Esophagus squamous epithelium (tissue), 5 donors: ENCODE results near the gene KIF6. TPM values are rescaled to one million over a fixed set of nuclear protein-coding genes. Genes with fewer than 3 reads are reported as not detected.

Experiments
- DNase-seq: peaks from one replicate; lab custom pipeline; 2025; lab: John Stamatoyannopoulos, UW
- H3K27ac ChIP-seq, 4 donors: fragments of 200-600 bp; sonication (generic); one replicate each; pipeline ENCODE4 v1.5.1; 2016 to 2019; ENCODE audit warnings: mild to moderate bottlenecking in 1 of 4
- H3K27me3 ChIP-seq, 4 donors: fragments of 200-600 bp; sonication (generic); 1 replicate in 3 of 4; 2 replicates in 1 of 4; pipeline versions ENCODE4 v1.5.1 to v1.6.0; 2017 to 2021; ENCODE audit warnings: antibody characterized with exemption in 1 of 4
- H3K36me3 ChIP-seq, 3 donors: fragments of 200-600 bp; sonication (generic); one replicate each; pipeline ENCODE4 v1.5.1; 2016 to 2019
- H3K4me1 ChIP-seq, 3 donors: fragments of 200-600 bp; sonication (generic); one replicate each; pipeline ENCODE4 v1.5.1; 2017 to 2019
- H3K4me3 ChIP-seq, 4 donors: fragments of 200-600 bp; sonication (generic); 1 replicate in 3 of 4; 2 replicates in 1 of 4; pipeline ENCODE4 v1.5.1; 2016 to 2019; ENCODE audit warnings: mild to moderate bottlenecking in 2 of 4, moderate library complexity in 1 of 4
- H3K9me3 ChIP-seq, 3 donors: fragments of 200-600 bp; sonication (generic); one replicate each; pipeline ENCODE4 v1.5.1; 2016 to 2019
- POLR2A ChIP-seq, 4 donors: fragments of 450-650 bp; IDR thresholded peaks; one replicate each; pipeline ENCODE4 v1.6.1; 2017; ENCODE audit warnings: antibody characterized with exemption in 4 of 4, mild to moderate bottlenecking in 4 of 4, moderate library complexity in 3 of 4
- WGBS, 2 donors: methylation state at CpG; one replicate each; pipeline ENCODE4 v1.1.5; 2018; 5-methylcytosine and 5-hydroxymethylcytosine counted together
- intact Hi-C: fragments of 100-400 bp; cut with DNase I; formaldehyde crosslinking; loops from one replicate; pipeline ENCODE4 v1.15.0; 2022
- total RNA-seq, 4 donors: library from RNA; depleted of rRNA; stranded (reverse); fragments of >200 nt; gene quantifications; one replicate each; pipeline ENCODE4 v1.1.0, GENCODE V29; 2016
- TF ChIP-seq, protein P1 (sequence below), 6 experiments: fragments of 450-650 bp in 4 of 6; fragments of 200-600 bp in 2 of 6; sonication (generic) in 2 of 6; IDR thresholded peaks; one replicate each; pipeline ENCODE4 v1.5.1; 2016 to 2019; ENCODE audit warnings: antibody characterized with exemption in 6 of 6, mild to moderate bottlenecking in 4 of 6, moderate library complexity in 4 of 6
- donor health status: DM: yes; HTN: yes; CAD: no.

The KIF6 gene
- total RNA-seq, 4 donors from 2014 or later = 0.19 TPM; not detected in 3

DNA sequence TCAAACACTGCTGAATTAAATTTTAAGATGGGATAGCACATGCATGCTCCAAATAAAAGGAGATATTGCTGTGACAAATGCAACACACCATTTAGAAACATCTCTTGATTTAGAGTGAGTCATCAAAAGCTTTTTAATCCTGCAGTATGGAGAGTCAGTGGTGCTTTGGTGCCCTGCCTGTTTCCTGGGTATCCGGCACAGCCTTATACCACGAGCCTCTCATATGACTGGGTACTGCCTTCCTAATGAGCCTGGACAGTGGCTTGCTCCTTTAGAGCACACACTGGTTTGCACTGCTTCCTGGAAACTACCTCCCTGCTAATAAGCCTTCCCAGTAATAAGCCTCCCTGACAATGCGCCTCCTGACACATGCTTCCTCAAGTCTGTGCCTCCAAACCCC, 337.4 kb downstream of the KIF6 start:
- no peak for DNase-seq
- Histone ChIP-seq H3K27ac (no peak overlapping the region), H3K9me3 (no peaks in the 10 kb centered on the region), H3K27me3 (peaks cover 0 to 12% (median 0%) of the 10 kb centered on the region in 4 donors), H3K4me1 (peaks cover 0 to 6% (median 0%) of the 10 kb centered on the region in 3 donors), H3K36me3 (no peaks in the 10 kb centered on the region), H3K4me3 (no peak overlapping the region)
- 30 to 65% methylated on average over 2 to 3 of the region's 3 CpGs for WGBS, 2 donors
- intact Hi-C loops = loop anchor here (10.0 kb wide), 1 partner anchor 497 kb away; no protein-coding TSS in a partner anchor
- TF ChIP-seq, protein P1, sequence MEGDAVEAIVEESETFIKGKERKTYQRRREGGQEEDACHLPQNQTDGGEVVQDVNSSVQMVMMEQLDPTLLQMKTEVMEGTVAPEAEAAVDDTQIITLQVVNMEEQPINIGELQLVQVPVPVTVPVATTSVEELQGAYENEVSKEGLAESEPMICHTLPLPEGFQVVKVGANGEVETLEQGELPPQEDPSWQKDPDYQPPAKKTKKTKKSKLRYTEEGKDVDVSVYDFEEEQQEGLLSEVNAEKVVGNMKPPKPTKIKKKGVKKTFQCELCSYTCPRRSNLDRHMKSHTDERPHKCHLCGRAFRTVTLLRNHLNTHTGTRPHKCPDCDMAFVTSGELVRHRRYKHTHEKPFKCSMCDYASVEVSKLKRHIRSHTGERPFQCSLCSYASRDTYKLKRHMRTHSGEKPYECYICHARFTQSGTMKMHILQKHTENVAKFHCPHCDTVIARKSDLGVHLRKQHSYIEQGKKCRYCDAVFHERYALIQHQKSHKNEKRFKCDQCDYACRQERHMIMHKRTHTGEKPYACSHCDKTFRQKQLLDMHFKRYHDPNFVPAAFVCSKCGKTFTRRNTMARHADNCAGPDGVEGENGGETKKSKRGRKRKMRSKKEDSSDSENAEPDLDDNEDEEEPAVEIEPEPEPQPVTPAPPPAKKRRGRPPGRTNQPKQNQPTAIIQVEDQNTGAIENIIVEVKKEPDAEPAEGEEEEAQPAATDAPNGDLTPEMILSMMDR (IDR thresholded peaks at IDR 0.05) = no peak
- TF ChIP-seq POLR2A (IDR thresholded peaks at IDR 0.05) = no peak

GRCh38 chr6:39386487-39386886, 338.7 kb downstream of the KIF6 start:
- H3K4me3 ChIP-seq = no peak overlapping the region
- H3K9me3 ChIP-seq = no peaks in the 10 kb centered on the region
- WGBS, 2 donors = 53 to 87% methylated on average over 3 of the region's 3 CpGs
- DNase-seq = no peak
- H3K4me1 ChIP-seq = peaks cover 0 to 6% (median 0%) of the 10 kb centered on the region in 3 donors
- intact Hi-C loops = loop anchor here (10.0 kb wide), 1 partner anchor 498 kb away; no protein-coding TSS in a partner anchor
- TF ChIP-seq, protein P1 (IDR thresholded peaks at IDR 0.05) = no peak
- no peak for TF ChIP-seq POLR2A (IDR thresholded peaks at IDR 0.05)
- H3K36me3 ChIP-seq = no peaks in the 10 kb centered on the region
- peak overlapping the region in 1 of 4 donors; percentile 2 for H3K27ac ChIP-seq
- H3K27me3 ChIP-seq = peaks cover 0 to 12% (median 0%) of the 10 kb centered on the region in 4 donors

DNA sequence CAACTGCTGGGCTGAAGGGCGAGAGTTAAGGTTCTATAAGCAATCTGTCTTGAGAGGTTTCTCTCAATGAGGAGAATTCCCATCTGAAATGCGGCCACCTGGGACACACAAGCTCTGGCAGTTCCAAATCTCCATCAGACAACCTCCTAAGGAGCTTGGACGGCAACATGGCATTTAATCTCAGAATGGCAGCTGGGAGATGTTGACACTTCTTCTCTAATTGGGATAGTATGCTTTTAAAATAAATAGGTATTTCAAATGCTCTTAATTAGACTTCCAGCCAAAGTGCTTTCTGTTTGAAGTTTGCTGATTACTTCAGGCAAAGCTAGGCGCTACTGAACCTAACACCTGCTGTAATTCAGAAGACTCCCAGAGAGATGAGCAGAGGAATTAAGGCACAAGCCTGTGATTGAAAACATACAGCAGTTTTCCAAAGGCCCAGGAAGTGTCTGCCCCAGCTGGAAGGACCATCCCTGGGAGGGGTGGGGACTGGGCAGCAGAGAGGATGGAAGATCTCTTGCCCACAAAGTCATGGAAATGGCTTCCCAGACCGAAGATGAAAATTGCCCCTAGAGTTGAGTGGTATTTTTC, 343.6 kb downstream of the KIF6 start:
- TF ChIP-seq POLR2A (IDR thresholded peaks at IDR 0.05) = no peak
- TF ChIP-seq, protein P1 (IDR thresholded peaks at IDR 0.05) = no peak
- no peak for DNase-seq
- Histone ChIP-seq H3K27ac (no peak overlapping the region), H3K4me3 (no peak overlapping the region), H3K4me1 (peaks cover 0 to 3% (median 0%) of the 10 kb centered on the region in 3 donors), H3K36me3 (no peaks in the 10 kb centered on the region), H3K27me3 (no peaks in the 10 kb centered on the region), H3K9me3 (no peaks in the 10 kb centered on the region)
- WGBS, 2 donors = 70 to 71% methylated on average over 5 of the region's 5 CpGs
- intact Hi-C loops = loop anchor here (10.0 kb wide), 1 partner anchor 503 kb away; no protein-coding TSS in a partner anchor

- WGBS, 2 donors = 65 to 76% methylated on average over 6 of the region's 6 CpGs
- TF ChIP-seq, protein P1 (IDR thresholded peaks at IDR 0.05) = no peak
- TF ChIP-seq POLR2A (IDR thresholded peaks at IDR 0.05) = no peak
- H3K4me1 ChIP-seq = peaks cover 0 to 3% (median 0%) of the 10 kb centered on the region in 3 donors
- no peak overlapping the region for H3K27ac ChIP-seq
- no peaks in the 10 kb centered on the region for H3K27me3 ChIP-seq
- intact Hi-C loops = loop anchor here (10.0 kb wide), 1 partner anchor 504 kb away; no protein-coding TSS in a partner anchor
- no peaks in the 10 kb centered on the region for H3K36me3 ChIP-seq
- H3K9me3 ChIP-seq = no peaks in the 10 kb centered on the region
- no peak overlapping the region for H3K4me3 ChIP-seq
- no peak for DNase-seq
Observed at GRCh38 chr6:39380837-39381549, 344.2 kb downstream of the KIF6 start.

- WGBS, 2 donors = 80 to 90% methylated on average over 5 of the region's 5 CpGs
Observed at GRCh38 chr6:39378960-39379425, 346.2 kb downstream of the KIF6 start.

More at GRCh38 chr6:39378960-39379425, 346.2 kb downstream of the KIF6 start:
- no peaks in the 10 kb centered on the region for H3K27me3 ChIP-seq
- peaks cover 0 to 3% (median 0%) of the 10 kb centered on the region in 3 donors for H3K4me1 ChIP-seq
- no peaks in the 10 kb centered on the region for H3K36me3 ChIP-seq
- no peak for DNase-seq
- no peak overlapping the region for H3K27ac ChIP-seq
- H3K4me3 ChIP-seq = no peak overlapping the region
- TF ChIP-seq, protein P1 (IDR thresholded peaks at IDR 0.05) = no peak
- no peak for TF ChIP-seq POLR2A (IDR thresholded peaks at IDR 0.05)
- intact Hi-C loops = no loop called here
- H3K9me3 ChIP-seq = no peaks in the 10 kb centered on the region
